Measurements from ENCODE around the gene UBR4. TPM values are rescaled to one million over a fixed set of nuclear protein-coding genes. Genes with fewer than 3 reads are reported as not detected.

The UBR4 gene
- total RNA-seq, 2 experiments from 2014 or later = 121 to 126 TPM

GRCh38 chr1:19076841-19077616 lies 133.0 kb downstream of the UBR4 start:
- Histone ChIP-seq H3K4me1 (ENCODE audit: insufficient read depth, low read length, poor library complexity, severe bottlenecking) (no peaks in the 10 kb centered on the region), H3K36me3 (ENCODE audit: insufficient read depth, low read length) (peaks cover 91% of the 10 kb centered on the region), H3K4me3 (ENCODE audit: low read depth, low read length, poor library complexity, severe bottlenecking) (no peak overlapping the region), H3K79me2 (ENCODE audit: insufficient read depth, low read depth, low read length) (no peaks in the 10 kb centered on the region), H2AFZ (ENCODE audit: low read length) (no peak overlapping the region), H3K4me2 (ENCODE audit: low read length) (no peak overlapping the region), H4K20me1 (ENCODE audit: insufficient read depth, low read length) (no peaks in the 10 kb centered on the region), H3K9me3 (ENCODE audit: low read length) (no peaks in the 10 kb centered on the region), H3K27ac (ENCODE audit: low read depth, low read length, poor library complexity, severe bottlenecking) (no peak overlapping the region), H3K9me2 (ENCODE audit: insufficient read depth, low read length) (no peaks in the 10 kb centered on the region)
- TF ChIP-seq EZH2phosphoT487 (IDR thresholded peaks at IDR 0.05; ENCODE audit: borderline replicate concordance, low read depth, low read length) = no peak
- TF ChIP-seq, protein P1, sequence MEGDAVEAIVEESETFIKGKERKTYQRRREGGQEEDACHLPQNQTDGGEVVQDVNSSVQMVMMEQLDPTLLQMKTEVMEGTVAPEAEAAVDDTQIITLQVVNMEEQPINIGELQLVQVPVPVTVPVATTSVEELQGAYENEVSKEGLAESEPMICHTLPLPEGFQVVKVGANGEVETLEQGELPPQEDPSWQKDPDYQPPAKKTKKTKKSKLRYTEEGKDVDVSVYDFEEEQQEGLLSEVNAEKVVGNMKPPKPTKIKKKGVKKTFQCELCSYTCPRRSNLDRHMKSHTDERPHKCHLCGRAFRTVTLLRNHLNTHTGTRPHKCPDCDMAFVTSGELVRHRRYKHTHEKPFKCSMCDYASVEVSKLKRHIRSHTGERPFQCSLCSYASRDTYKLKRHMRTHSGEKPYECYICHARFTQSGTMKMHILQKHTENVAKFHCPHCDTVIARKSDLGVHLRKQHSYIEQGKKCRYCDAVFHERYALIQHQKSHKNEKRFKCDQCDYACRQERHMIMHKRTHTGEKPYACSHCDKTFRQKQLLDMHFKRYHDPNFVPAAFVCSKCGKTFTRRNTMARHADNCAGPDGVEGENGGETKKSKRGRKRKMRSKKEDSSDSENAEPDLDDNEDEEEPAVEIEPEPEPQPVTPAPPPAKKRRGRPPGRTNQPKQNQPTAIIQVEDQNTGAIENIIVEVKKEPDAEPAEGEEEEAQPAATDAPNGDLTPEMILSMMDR (conservative IDR thresholded peaks at IDR 0.05; ENCODE audit: low read length) = no peak
- no peak for DNase-seq (ENCODE audit: low spot score)
- intact Hi-C loops (cut with micrococcal nuclease; ENCODE audit: unreplicated experiment) = no loop called here
- ChIA-PET POLR2A (interaction anchor here (0.5 to 0.7 kb wide), 4 partner anchors 27 to 772 kb away, joined by 3 to 4 read pairs (median 3); no protein-coding TSS in a partner anchor), CTCF (ENCODE audit: unreplicated experiment) (no interaction called here)
- BruUV-seq (replicated peaks) = no TSS peak

- Histone ChIP-seq H4K20me1 (ENCODE audit: insufficient read depth, low read length) (no peaks in the 10 kb centered on the region), H3K4me2 (ENCODE audit: low read length) (no peak overlapping the region), H3K4me1 (ENCODE audit: insufficient read depth, low read length, poor library complexity, severe bottlenecking) (no peaks in the 10 kb centered on the region), H3K36me3 (ENCODE audit: insufficient read depth, low read length) (peaks cover 72% of the 10 kb centered on the region), H3K4me3 (ENCODE audit: low read depth, low read length, poor library complexity, severe bottlenecking) (no peak overlapping the region), H2AFZ (ENCODE audit: low read length) (no peak overlapping the region), H3K9me3 (ENCODE audit: low read length) (no peaks in the 10 kb centered on the region), H3K27ac (ENCODE audit: low read depth, low read length, poor library complexity, severe bottlenecking) (no peak overlapping the region), H3K79me2 (ENCODE audit: insufficient read depth, low read depth, low read length) (no peaks in the 10 kb centered on the region), H3K9me2 (ENCODE audit: insufficient read depth, low read length) (no peaks in the 10 kb centered on the region)
- intact Hi-C loops (cut with micrococcal nuclease; ENCODE audit: unreplicated experiment) = no loop called here
- POLR2A ChIA-PET = no interaction called here
- TF ChIP-seq, protein P1 (conservative IDR thresholded peaks at IDR 0.05; ENCODE audit: low read length) = no peak
- no peak for TF ChIP-seq EZH2phosphoT487 (IDR thresholded peaks at IDR 0.05; ENCODE audit: borderline replicate concordance, low read depth, low read length)
- BruUV-seq (replicated peaks) = no TSS peak
- CTCF ChIA-PET (ENCODE audit: unreplicated experiment) = no interaction called here
- no peak for DNase-seq (ENCODE audit: low spot score)
These were observed 135.0 kb downstream of the UBR4 start for GRCh38 chr1:19074902-19075721.

Data from OCI-LY7 (cell line).